ENCODE measurements around the gene MAPK6. TPM values are rescaled to one million over a fixed set of nuclear protein-coding genes. Genes with fewer than 3 reads are reported as not detected.
A peak's percentile ranks its signal among the peaks of the same experiment; 100 is the strongest.

The MAPK6 gene
- total and polyA plus RNA-seq, 9 of the 15 experiments (the other 6 are each of a cell fraction or from before 2014, with no cell fraction given), result 28.5 to 97.1 (median 74.0) TPM

DNA sequence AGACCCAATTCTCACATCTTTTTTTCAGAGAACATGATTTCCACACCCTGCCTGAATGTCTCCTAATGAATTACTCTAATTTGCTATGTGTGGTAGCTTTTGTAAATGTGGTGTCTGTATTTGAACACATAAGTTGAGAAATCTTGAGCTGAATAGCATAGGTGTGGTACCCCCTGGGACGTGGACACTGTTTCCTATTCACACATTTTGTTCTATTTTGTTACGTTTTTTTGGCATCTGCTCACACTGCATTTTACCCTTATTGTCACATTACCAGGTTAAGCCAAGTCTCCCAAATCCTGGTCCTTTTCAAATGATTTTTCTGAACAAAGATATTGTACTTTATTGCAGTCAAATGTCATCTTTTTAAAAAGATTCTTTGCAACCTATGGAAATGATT lies 6.8 kb upstream of the MAPK6 start:
- no peak overlapping the region for H3K9ac ChIP-seq (ENCODE audit: insufficient read depth in 1 of 2, low read depth in 2 of 2, low read length in 2 of 2)
- H3K4me1 ChIP-seq (replicated peaks in 1 of 2; ENCODE audit: control insufficient read depth in 2 of 2, insufficient read depth in 2 of 2, low read length in 2 of 2), result peaks cover 14 to 47% of the 10 kb centered on the region in 2 experiments
- 54% methylated on average over 2 of the region's 2 CpGs for WGBS (ENCODE audit: insufficient coverage, low coverage, missing lambda C conversion rate)
- no peaks in the 10 kb centered on the region for H3K27me3 ChIP-seq (ENCODE audit: control insufficient read depth in 2 of 2, insufficient read depth in 2 of 2, low read length in 2 of 2)
- ATAC-seq, result no peak
- FAIRE-seq, result no peak
- POLR2A ChIA-PET, result interaction anchor here (0.9 to 1.9 kb wide), 2 partner anchors 13 to 40 kb away, joined by 3 to 5 read pairs; no protein-coding TSS in a partner anchor
- H3K36me3 ChIP-seq (ENCODE audit: control insufficient read depth, insufficient read depth, low read length), result no peaks in the 10 kb centered on the region
- no peaks in the 10 kb centered on the region for H3K9me3 ChIP-seq (replicated peaks; ENCODE audit: control insufficient read depth, insufficient read depth, low read depth, low read length)
- TF ChIP-seq ZNF253 (CRISPR knock-in tag; conservative IDR thresholded peaks at IDR 0.05) (no peak), STAG1 (CRISPR knock-in tag; IDR thresholded peaks at IDR 0.05; ENCODE audit: borderline replicate concordance) (no peak), HCFC1 (IDR thresholded peaks at IDR 0.05; ENCODE audit: low read depth, low read length) (no peak), ZNF146 (CRISPR knock-in tag; IDR thresholded peaks at IDR 0.05; ENCODE audit: unreplicated experiment) (no peak), GTF2A2 (tag; IDR thresholded peaks at IDR 0.05) (no peak), PHF8 (IDR thresholded peaks at IDR 0.05; ENCODE audit: borderline replicate concordance, low read length) (no peak), MTF1 (CRISPR knock-in tag; IDR thresholded peaks at IDR 0.05; ENCODE audit: borderline replicate concordance) (no peak), HOXB6 (CRISPR knock-in tag; IDR thresholded peaks at IDR 0.05; ENCODE audit: borderline replicate concordance) (no peak), USF2 (CRISPR knock-in tag; IDR thresholded peaks at IDR 0.05) (no peak), SMC3 (conservative IDR thresholded peaks at IDR 0.05; ENCODE audit: insufficient read depth, low read depth, low read length) (no peak), ATF7 (IDR thresholded peaks at IDR 0.05) (no peak), ZNF511 (CRISPR knock-in tag; IDR thresholded peaks at IDR 0.05) (no peak), NUFIP1 (IDR thresholded peaks at IDR 0.05; ENCODE audit: partially characterized antibody) (no peak), RNF2 (IDR thresholded peaks at IDR 0.05) (no peak)
- no peaks in the 10 kb centered on the region for H4K20me1 ChIP-seq (replicated peaks; ENCODE audit: control insufficient read depth, insufficient read depth, low read length)
- no peak overlapping the region for H3K4me3 ChIP-seq
- DNase-seq (ENCODE audit: extremely low read depth in 1 of 4, low spot score in 3 of 4), result no peak
- H2AFZ ChIP-seq (ENCODE audit: low read depth, low read length), result peak overlapping the region; percentile 78
- in situ Hi-C loops (cut with MboI) (no loop called here), intact Hi-C loops (cut with micrococcal nuclease) (no loop called here)
- no peak overlapping the region for H3K4me2 ChIP-seq (ENCODE audit: insufficient read depth, low read length)
- CTCF ChIA-PET (ENCODE audit: low intra/inter-chr PET ratio), result no interaction called here
- peaks cover 3% of the 10 kb centered on the region for H3K9me1 ChIP-seq (ENCODE audit: control insufficient read depth, insufficient read depth, low read length)
- BruUV-seq (replicated peaks), result no TSS peak
- no peaks in the 10 kb centered on the region for H3K79me2 ChIP-seq (ENCODE audit: control insufficient read depth, insufficient read depth, low read length)
- peak overlapping the region; percentile 33; the same call in 1 of the 3 replicates for H3K27ac ChIP-seq (ENCODE audit: extremely low read depth, low read depth, low read length)

All from K562 (cell line).